ENCODE data around the gene DCANP1. TPM values are rescaled to one million over a fixed set of nuclear protein-coding genes. Genes with fewer than 3 reads are reported as not detected.

The DCANP1 gene
- total RNA-seq, 1 experiment from 2014 or later = not detected

GRCh38 chr5:135458356-135458755 is 11.2 kb upstream of the DCANP1 start:
- H2AFZ ChIP-seq (ENCODE audit: low read depth, low read length, poor library complexity, severe bottlenecking) = no peak overlapping the region
- ATAC-seq = no peak
- no peaks in the 10 kb centered on the region for H3K79me2 ChIP-seq (ENCODE audit: insufficient read depth, low read length)
- peaks cover 10 to 41% of the 10 kb centered on the region in 2 experiments for H3K4me1 ChIP-seq (ENCODE audit: control insufficient read depth in 1 of 2, insufficient read depth in 2 of 2, low read length in 2 of 2)
- no peak for DNase-seq (ENCODE audit: low read depth, low spot score)
- no peaks in the 10 kb centered on the region for H3K9me3 ChIP-seq (ENCODE audit: control insufficient read depth in 1 of 2, insufficient read depth in 1 of 2, low read depth in 1 of 2, low read length in 2 of 2)
- intact Hi-C loops (cut with micrococcal nuclease) = loop anchor here (5.0 to 10.0 kb wide), 2 partner anchors 494 to 596 kb away; partner anchors contain the start of gene LECT2
- H3K27ac ChIP-seq (ENCODE audit: low read depth, low read length) = no peak overlapping the region
- no peak overlapping the region for H3K4me3 ChIP-seq (replicated peaks in 1 of 2; ENCODE audit: low read depth in 1 of 2, low read length in 2 of 2)
- CTCF ChIA-PET = interaction anchor here (0.7 to 14.2 kb wide), 13 partner anchors 8 to 110 kb away, joined by 3 to 476 read pairs (median 9); partner anchors contain the start of gene DCANP1
- BruUV-seq (replicated peaks) = no TSS peak
- H3K9ac ChIP-seq (ENCODE audit: low read length) = no peak overlapping the region
- no peaks in the 10 kb centered on the region for H4K20me1 ChIP-seq (ENCODE audit: insufficient read depth)
- H3K27me3 ChIP-seq (ENCODE audit: insufficient read depth, low read length) = no peaks in the 10 kb centered on the region
- TF ChIP-seq EGR1 (IDR thresholded peaks at IDR 0.05; ENCODE audit: low read depth) (no peak), ZBTB33 (IDR thresholded peaks at IDR 0.05; ENCODE audit: extremely low read depth, insufficient replicate concordance, low read length) (no peak), CTCF (IDR thresholded peaks at IDR 0.05 in 2 of 3, conservative IDR thresholded peaks at IDR 0.05 in 1 of 3; ENCODE audit: borderline replicate concordance in 1 of 3, insufficient read depth in 1 of 3, low read depth in 2 of 3, low read length in 2 of 3) (no peak), REST (IDR thresholded peaks at IDR 0.05; ENCODE audit: low read depth) (no peak), YY1 (IDR thresholded peaks at IDR 0.05; ENCODE audit: extremely low read depth, insufficient replicate concordance, low read depth, low read length) (no peak), CBX3 (IDR thresholded peaks at IDR 0.05; ENCODE audit: low read depth) (no peak), POLR2A (IDR thresholded peaks at IDR 0.05; ENCODE audit: borderline replicate concordance, extremely low read depth, insufficient read depth, insufficient read length) (no peak)
- H3K9me2 ChIP-seq (ENCODE audit: insufficient read depth) = no peaks in the 10 kb centered on the region; the same call in 1 of the 2 replicates
- RAD21 ChIA-PET (ENCODE audit: low non-redundant PET in 1 of 2, low total read pairs in 2 of 2, uncharacterized antibody in 2 of 2, unreplicated experiment in 2 of 2) = interaction anchor here in 1 of 2 experiments (0.9 to 1.9 kb wide), 2 partner anchors 93 to 108 kb away, joined by 3 to 5 read pairs; no protein-coding TSS in a partner anchor
- no peaks in the 10 kb centered on the region for H3K36me3 ChIP-seq (ENCODE audit: control insufficient read depth in 1 of 2, insufficient read depth in 2 of 2, low read length in 2 of 2)
- H3K4me2 ChIP-seq (ENCODE audit: low read length) = no peak overlapping the region; the same call in 1 of the 2 replicates
- POLR2A ChIA-PET = interaction anchor here (1.0 to 1.9 kb wide), 4 partner anchors 21 to 96 kb away, joined by 3 to 12 read pairs (median 6); no protein-coding TSS in a partner anchor
